IPS-15b (cell line): Measurements from ENCODE around the gene BTAF1.
"Not testable (repeated sequence)": the region's sequence is repeated elsewhere in the genome, so short reads cannot be mapped to it uniquely, and the experiment has no call there.

Source experiments
- H3K27me3 ChIP-seq: one replicate; pipeline ENCODE4 v1.6.1; 2013; ENCODE audit warnings: low read length; ENCODE audit not compliant: control insufficient read depth, insufficient read depth
- H3K36me3 ChIP-seq: one replicate; pipeline ENCODE4 v1.6.1; 2013; ENCODE audit warnings: low read length; ENCODE audit not compliant: control insufficient read depth, insufficient read depth
- H3K4me1 ChIP-seq: one replicate; pipeline ENCODE4 v1.6.1; 2013; ENCODE audit warnings: mild to moderate bottlenecking, low read length; ENCODE audit not compliant: control insufficient read depth, insufficient read depth
- H3K4me3 ChIP-seq: one replicate; pipeline ENCODE4 v1.5.1; 2013; ENCODE audit warnings: low read depth, low read length
- H3K9ac ChIP-seq: one replicate; pipeline ENCODE4 v1.6.1; 2013; ENCODE audit warnings: low read depth, mild to moderate bottlenecking, low read length
- H3K9me3 ChIP-seq: one replicate; pipeline ENCODE4 v1.6.1; 2013; ENCODE audit warnings: mild to moderate bottlenecking, low read length; ENCODE audit not compliant: control insufficient read depth, insufficient read depth

Gene BTAF1

DNA sequence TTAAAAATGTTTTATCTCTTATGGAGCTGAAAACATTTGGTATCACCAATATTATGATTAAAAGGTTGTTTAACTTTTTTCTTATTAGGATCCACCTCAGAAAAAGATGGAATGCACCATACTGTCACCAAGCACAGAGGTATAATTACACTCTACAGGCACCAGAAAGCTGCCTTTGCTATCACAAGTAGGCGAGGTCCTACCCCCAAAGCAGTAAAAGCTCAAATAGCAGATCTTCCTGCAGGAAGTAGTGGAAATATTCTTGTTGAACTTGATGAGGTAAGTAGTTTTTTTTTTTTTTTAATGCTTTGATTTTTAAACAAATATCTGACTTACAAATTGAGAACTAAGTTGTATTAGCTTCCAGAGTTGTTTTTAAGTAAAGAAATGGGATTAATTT is 68.5 kb downstream of the BTAF1 start:
- H3K4me3 ChIP-seq = no peak overlapping the region
- peaks cover 5% of the 10 kb centered on the region for H3K36me3 ChIP-seq
- H3K4me1 ChIP-seq = no peaks in the 10 kb centered on the region
- no peak overlapping the region for H3K9ac ChIP-seq
- H3K9me3 ChIP-seq = no peaks in the 10 kb centered on the region
- H3K27me3 ChIP-seq = no peaks in the 10 kb centered on the region

DNA sequence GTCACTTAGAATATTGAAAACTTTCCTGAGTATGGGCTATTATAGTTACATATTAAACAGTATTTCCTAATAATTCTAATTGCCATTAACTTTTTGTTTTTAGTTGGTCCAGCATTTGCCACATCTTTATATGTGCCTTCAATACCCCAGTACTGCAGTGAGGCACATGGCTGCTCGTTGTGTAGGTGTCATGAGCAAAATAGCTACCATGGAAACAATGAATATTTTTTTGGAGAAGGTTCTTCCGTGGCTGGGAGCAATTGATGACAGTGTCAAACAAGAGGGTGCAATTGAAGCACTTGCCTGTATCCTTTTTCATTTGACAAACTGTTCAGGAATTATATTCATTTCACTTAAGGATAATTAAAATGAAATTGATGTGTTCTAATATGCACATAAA is 72.7 kb downstream of the BTAF1 start:
- Histone ChIP-seq H3K27me3 (no peaks in the 10 kb centered on the region), H3K36me3 (no peaks in the 10 kb centered on the region), H3K4me3 (no peak overlapping the region), H3K4me1 (no peaks in the 10 kb centered on the region), H3K9ac (no peak overlapping the region), H3K9me3 (no peaks in the 10 kb centered on the region)

GRCh38 chr10:92001581-92001980 is 78.0 kb downstream of the BTAF1 start:
- H3K4me3 ChIP-seq = no peak overlapping the region
- H3K9ac ChIP-seq = no peak overlapping the region
- no peaks in the 10 kb centered on the region for H3K4me1 ChIP-seq
- H3K27me3 ChIP-seq = no peaks in the 10 kb centered on the region
- H3K9me3 ChIP-seq = no peaks in the 10 kb centered on the region
- H3K36me3 ChIP-seq = no peaks in the 10 kb centered on the region

DNA sequence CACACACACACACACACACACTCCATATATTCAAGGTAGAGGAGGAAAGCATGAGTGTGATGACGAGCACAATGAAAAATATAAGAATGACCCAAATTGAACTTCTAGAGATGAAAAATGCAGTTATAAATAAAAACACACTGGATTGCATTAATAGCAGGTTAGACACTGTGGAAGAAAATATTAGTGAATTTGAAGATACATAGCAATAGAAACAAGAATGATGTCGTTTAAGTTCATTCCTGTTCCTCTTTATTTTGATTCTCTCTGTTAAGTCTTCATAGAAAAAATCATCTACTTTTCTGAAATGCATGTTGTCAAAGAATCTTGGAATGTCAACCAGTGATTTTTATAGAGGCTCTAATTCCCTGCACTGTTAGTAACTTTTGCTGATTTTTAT is 78.4 kb downstream of the BTAF1 start:
- no peak overlapping the region for H3K4me3 ChIP-seq
- H3K4me1 ChIP-seq = no peaks in the 10 kb centered on the region
- H3K27me3 ChIP-seq = no peaks in the 10 kb centered on the region
- H3K36me3 ChIP-seq = no peaks in the 10 kb centered on the region
- no peak overlapping the region for H3K9ac ChIP-seq
- H3K9me3 ChIP-seq = no peaks in the 10 kb centered on the region

- peaks cover 2% of the 10 kb centered on the region for H3K36me3 ChIP-seq
- H3K4me3 ChIP-seq = no peak overlapping the region
- H3K27me3 ChIP-seq = no peaks in the 10 kb centered on the region
- H3K9me3 ChIP-seq = no peaks in the 10 kb centered on the region
- H3K9ac ChIP-seq = no peak overlapping the region
- no peaks in the 10 kb centered on the region for H3K4me1 ChIP-seq
Observed at GRCh38 chr10:92003258-92003657, 79.7 kb downstream of the BTAF1 start.

- Histone ChIP-seq H3K4me3 (no peak overlapping the region), H3K9me3 (no peaks in the 10 kb centered on the region), H3K27me3 (no peaks in the 10 kb centered on the region), H3K4me1 (no peaks in the 10 kb centered on the region), H3K9ac (no peak overlapping the region), H3K36me3 (peaks cover 2% of the 10 kb centered on the region)
Observed at GRCh38 chr10:92005978-92006377, 82.4 kb downstream of the BTAF1 start.

DNA sequence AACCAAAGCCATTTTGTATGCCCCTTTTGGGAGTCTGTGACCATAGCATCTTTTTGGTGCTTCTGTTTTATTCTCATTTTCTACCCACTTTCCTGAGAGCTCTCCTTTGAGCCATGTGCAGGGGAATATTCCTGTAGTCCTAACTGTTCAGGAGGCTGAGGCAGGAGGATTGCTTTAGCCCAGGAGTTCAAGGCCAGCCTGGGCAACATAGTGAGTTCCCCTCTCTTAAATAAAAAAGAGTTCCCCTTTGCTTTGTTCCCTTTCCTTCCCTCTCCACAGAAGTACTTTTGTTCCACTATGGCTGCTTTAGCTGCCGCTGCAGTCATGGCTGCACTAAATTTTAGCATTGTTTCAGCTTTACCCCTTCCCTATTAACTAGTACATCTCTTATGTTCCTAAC is 85.9 kb downstream of the BTAF1 start:
- Histone ChIP-seq H3K27me3 (no peaks in the 10 kb centered on the region), H3K4me3 (no peak overlapping the region), H3K9ac (no peak overlapping the region), H3K36me3 (peaks cover 2% of the 10 kb centered on the region), H3K9me3 (no peaks in the 10 kb centered on the region), H3K4me1 (no peaks in the 10 kb centered on the region)

GRCh38 chr10:92010047-92010735 is 86.6 kb downstream of the BTAF1 start:
- no peaks in the 10 kb centered on the region for H3K9me3 ChIP-seq
- no peak overlapping the region for H3K4me3 ChIP-seq
- peaks cover 2% of the 10 kb centered on the region for H3K36me3 ChIP-seq
- H3K4me1 ChIP-seq = no peaks in the 10 kb centered on the region
- H3K27me3 ChIP-seq = no peaks in the 10 kb centered on the region
- H3K9ac ChIP-seq = no peak overlapping the region

GRCh38 chr10:92011560-92012214 is 88.1 kb downstream of the BTAF1 start:
- H3K27me3 ChIP-seq = no peaks in the 10 kb centered on the region
- H3K4me3 ChIP-seq = no peak overlapping the region
- H3K9me3 ChIP-seq = no peaks in the 10 kb centered on the region
- H3K4me1 ChIP-seq = no peaks in the 10 kb centered on the region
- H3K9ac ChIP-seq = no peak overlapping the region
- peaks cover 7% of the 10 kb centered on the region for H3K36me3 ChIP-seq

- Histone ChIP-seq H3K4me1 (no peaks in the 10 kb centered on the region), H3K4me3 (no peak overlapping the region), H3K36me3 (peaks cover 5% of the 10 kb centered on the region), H3K9ac (no peak overlapping the region), H3K27me3 (no peaks in the 10 kb centered on the region), H3K9me3 (no peaks in the 10 kb centered on the region)
Observed at GRCh38 chr10:92014620-92015019, 91.0 kb downstream of the BTAF1 start.

DNA sequence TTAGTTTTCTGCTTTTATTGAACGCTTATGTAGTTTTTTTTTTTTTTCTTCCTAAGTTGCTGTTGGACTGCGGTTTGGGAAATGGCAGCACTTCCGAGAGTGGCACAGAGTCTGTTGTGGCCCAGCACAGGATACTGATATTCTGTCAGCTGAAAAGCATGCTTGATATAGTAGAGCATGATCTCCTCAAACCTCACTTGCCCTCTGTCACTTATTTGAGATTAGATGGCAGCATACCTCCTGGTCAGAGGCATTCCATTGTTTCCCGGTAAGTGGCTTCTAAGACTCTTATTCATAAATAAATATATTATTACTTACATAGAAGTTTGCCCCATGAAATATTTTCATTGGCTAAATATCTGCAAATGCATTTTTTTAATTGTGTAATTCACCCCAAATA is 101.1 kb downstream of the BTAF1 start:
- H3K36me3 ChIP-seq = peaks cover 7% of the 10 kb centered on the region
- no peaks in the 10 kb centered on the region for H3K27me3 ChIP-seq
- no peak overlapping the region for H3K9ac ChIP-seq
- H3K9me3 ChIP-seq = no peaks in the 10 kb centered on the region
- no peaks in the 10 kb centered on the region for H3K4me1 ChIP-seq
- no peak overlapping the region for H3K4me3 ChIP-seq

GRCh38 chr10:92025340-92025739 is 101.8 kb downstream of the BTAF1 start:
- not testable (repeated sequence) for H3K27me3 ChIP-seq, H3K9me3 ChIP-seq, H3K36me3 ChIP-seq, H3K9ac ChIP-seq, H3K4me1 ChIP-seq, H3K4me3 ChIP-seq
